Right kidney (tissue), 1 donor: Measurements from ENCODE around the gene TMEM43.

ENCODE experiments used
- DNase-seq: peaks from one replicate; pipeline ENCODE4 v3.0.0-alpha.2; 2016

The TMEM43 gene

GRCh38 chr3:14150491-14151230, 25.8 kb downstream of the TMEM43 start:
- no peak for DNase-seq

DNA sequence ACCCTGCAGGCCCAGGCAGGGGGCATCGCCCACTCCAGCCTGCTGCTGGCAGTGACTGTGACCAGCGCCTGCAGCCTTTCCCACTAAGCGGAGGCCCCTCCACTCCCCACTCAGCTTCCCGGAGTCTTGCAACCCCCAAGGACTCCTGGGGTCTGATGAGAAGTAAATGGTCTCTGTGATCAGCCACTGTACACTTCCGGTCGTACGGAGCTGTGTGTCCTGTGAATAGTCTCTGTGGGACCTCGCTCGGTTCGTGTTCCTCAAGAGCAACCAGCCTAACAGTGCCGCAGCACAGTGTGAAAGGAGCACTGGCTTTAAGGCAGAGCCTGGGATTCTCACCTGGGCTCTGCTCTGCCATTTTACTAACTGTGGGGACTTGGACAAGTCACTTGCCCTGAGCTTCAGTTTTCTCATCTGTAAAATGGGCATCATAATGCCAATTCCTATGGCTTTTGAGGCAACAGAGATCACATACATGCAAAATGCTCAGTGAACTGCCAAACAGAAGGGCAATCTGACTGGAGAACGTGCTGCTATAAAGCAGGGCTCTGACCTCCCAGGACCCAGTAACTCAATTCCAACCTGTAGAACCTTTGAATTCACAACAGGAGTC, 26.7 kb downstream of the TMEM43 start:
- DNase-seq = no peak

DNA sequence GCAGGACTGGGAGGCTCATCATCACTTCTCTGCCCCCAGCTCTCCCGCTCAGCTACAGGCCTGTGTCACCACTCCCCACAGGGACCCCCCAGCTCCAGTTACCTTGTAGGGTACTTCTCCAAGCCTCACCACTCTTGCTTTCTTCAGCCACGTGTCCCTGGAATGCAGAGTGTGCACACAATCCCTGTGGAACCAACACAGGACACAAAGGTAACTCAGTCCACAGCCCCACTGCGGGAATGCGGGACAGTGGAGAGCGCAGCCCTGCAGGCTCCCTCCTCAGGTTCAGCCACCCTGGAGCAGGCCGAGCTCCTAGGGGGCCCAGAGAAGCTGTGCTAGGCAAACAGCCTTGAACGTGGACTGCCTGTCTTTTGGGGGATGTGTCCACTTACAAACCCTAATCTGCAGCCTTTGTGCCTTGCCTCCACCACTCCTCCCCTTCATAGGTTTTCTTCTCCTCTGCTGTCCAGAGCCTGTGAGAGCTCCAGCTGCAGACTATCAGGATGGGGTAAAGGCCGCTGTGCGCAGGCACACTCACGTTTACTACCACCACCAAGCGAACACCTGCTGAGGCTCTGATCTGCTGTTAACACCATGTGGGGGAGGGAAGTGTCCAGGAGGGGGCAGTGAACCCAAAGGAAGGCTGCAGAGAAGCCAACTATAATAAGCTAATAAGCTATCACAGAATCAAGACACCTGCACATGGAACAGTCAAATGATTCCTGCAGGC, 27.5 kb downstream of the TMEM43 start:
- DNase-seq = no peak

DNA sequence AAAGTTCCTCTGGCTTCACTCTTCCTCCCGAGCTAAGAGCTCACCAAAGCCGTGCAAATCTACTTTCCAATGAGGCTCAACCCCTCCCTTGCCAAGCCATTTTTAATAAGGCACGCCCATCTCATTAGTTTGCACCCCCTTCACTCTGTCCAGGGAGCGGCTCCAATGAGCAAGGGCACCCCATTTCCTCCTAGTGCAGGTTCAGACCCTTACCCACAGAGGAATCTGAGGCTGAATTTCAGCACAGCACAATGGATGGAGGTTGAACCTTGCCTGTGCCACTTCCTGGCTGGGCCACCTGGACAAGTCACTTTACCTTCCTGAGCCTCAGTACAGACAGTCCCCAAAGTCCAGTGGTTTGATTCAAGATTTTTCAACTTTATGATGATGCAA, 28.1 kb downstream of the TMEM43 start:
- no peak for DNase-seq

DNA sequence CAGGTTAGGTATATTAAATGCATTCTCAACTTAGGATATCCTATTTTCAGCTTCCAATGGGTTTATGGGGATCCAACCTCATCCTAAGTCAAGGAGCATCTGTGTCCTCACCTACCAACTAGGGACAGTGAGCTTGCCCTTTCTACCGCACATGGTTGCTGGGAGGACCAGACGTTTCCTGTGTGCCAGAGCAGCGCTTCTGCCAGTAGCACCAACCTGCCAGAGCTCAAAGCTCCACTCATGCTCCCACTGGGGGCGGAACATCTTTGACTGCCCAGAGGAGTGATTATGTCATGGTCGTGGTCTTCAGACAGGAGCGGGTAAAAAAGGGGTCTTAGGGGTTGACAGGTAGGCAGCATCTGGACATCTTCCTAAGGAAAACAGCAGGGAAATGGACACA, 28.8 kb downstream of the TMEM43 start:
- no peak for DNase-seq

GRCh38 chr3:14154276-14154675, 29.4 kb downstream of the TMEM43 start:
- no peak for DNase-seq

DNA sequence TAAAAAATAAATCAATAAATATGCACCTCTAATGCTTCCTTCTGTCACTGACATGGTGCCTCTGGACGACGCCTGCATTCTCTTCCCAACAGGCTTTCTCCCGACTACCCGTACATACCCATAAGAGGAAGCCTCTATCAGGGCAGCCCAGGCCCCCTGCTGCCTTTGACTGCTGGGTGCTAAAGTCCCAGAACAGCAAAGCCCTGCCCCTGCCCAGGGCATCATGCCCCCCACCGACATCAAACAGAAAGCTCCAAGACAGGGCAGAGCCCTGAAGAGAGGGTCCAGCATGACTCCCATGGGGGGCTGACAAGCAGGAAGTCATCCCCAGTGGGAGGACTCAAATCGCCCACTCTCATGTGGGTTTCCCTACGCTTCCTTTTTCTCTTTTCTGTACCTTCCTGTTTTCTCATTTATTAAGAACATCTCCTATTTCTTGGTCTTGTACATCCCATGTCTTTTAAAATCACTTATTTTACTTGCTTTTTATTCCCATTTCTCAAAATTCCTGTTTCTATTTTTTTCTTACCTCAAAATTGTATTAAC, 30.1 kb downstream of the TMEM43 start:
- DNase-seq = no peak

- no peak for DNase-seq
Observed at GRCh38 chr3:14156201-14156600, 31.3 kb downstream of the TMEM43 start.

DNA sequence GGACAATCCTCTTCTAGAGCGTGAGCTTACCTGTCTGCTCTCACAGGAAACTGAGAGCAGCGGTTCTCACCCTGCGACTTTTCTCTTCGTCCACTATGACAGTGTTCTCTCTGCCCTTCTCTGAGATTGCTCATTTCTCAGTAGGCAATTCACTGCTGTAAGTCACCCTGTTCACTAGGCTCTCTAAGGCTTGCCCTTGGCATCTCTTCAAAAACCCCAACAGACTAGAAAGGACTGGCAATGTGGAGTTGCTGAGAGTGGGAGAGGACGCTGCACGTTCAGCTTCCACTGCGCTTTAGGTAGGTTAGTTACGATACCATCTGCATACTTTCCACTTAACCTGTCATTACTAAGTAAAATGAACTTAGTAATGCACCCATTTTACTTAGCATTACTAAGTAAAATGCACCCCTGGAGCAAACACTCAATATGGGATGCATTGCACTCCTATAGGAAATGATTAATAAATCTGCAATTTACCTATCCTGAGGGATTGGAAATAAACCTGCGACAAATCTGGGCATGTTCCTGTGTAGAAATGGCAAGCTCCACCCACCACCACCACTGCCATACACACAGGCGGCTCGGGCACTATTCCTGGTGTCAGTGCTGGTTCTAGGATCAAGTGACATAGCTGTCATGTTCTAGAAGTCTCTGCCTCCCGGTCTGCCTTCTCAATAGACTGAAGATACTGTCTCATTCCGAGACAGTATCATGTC, 32.1 kb downstream of the TMEM43 start:
- DNase-seq = no peak

DNA sequence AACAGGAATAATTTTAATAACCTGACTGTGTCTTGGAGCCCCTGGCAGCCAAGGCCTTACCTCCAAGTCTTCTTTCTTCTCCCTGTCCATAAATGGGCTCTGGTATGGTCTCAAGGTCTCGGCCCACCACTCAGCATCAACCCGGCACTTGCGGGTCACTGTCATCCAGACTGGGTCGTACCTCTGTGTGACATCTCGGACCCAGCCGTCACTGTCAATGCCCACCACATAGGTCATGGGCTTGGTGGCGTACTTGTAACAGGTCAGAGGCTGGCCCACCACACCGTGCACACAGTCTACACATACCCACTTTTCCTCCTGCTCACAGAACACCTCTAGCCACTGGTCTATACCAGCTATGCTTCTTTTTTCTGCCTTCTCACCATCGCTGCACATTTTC, 33.1 kb downstream of the TMEM43 start:
- DNase-seq = no peak

- DNase-seq = no peak
Observed at GRCh38 chr3:14158370-14158769, 33.5 kb downstream of the TMEM43 start.

- no peak for DNase-seq
Observed at GRCh38 chr3:14159426-14159825, 34.6 kb downstream of the TMEM43 start.

GRCh38 chr3:14161282-14161681, 36.4 kb downstream of the TMEM43 start:
- no peak for DNase-seq

GRCh38 chr3:14162178-14162577, 37.3 kb downstream of the TMEM43 start:
- DNase-seq = no peak

DNA sequence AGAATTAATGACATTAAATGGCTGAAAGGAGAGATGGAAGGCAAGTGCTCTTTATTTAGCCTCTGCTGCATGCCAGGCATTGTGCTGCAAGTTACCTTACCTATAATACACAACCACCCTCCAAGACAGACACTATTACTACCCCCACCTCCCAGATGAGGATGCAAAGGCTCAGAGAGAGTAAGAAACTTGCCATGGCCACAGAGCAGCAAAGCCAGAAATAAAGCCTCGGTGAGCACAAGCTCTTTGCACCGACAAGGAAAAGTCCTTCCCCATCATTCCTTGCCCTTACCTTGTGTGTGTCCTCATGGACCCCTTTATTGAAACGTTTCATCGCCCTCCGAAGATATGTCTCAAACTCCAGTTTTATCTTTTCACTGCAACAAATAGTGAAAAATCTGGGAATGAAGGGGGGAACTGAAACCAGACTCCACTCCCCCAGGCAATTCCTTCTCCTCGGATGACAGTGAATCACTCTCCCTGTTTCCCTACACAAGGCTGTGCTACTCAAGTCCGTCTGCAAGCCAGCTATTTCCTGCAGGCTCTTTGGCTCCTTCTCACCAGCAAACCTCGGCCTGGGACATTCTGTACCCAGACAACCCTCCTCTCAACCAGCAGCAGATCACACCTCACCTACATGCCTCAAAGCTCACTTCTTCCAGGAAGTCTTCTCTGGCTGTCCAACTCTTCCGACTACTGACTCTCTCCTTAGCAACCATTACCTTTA, 42.2 kb downstream of the TMEM43 start:
- no peak for DNase-seq

GRCh38 chr3:14169435-14169834, 44.6 kb downstream of the TMEM43 start:
- no peak for DNase-seq

DNA sequence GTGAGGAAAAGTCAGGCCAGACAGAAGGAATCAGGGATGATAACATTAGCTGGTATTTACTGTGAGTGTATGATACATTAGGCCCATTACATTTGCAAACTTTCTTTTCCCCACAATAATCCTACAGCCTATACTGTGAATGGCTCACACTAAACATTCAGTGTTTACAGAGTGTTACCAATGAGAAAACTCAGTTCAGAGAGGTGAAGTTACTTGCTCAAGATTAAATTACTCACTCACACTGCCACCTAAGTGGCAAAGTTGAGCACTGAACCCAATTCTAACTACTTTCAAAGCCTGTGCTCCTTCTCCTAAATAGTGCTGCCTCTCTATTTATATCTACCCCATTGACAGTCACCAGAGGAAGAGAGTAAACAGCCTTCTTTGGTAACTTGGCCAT, 45.0 kb downstream of the TMEM43 start:
- DNase-seq = no peak

DNA sequence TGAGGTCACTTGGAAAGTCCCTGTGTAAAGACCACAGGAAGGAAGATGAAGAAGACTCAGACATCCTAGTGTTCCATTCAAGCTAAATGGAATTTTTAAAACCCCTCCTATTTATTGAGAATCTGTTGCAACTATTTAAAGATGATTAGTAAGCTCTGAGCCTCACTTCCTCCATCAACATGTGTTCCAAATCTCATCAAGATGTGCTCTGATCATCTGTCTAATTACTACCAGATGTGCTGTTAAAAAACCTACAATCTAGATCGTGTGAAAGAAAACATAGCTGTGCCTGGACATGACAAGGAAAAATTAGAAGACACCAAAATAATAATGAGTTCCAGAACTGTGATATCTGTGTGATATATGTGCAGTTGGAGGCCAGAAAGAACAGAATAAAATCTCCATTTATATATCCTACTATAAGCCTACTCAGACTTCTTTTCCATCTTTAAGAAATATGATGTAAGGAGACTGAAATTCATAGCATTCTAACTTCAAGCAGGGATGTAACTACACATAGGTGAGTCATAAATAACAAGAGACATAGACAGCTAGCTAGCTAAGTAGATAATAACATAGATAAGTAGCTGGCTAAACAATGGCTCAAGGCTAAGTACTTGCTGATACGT, 45.8 kb downstream of the TMEM43 start:
- DNase-seq = no peak

- no peak for DNase-seq
Observed at GRCh38 chr3:14172496-14172895, 47.6 kb downstream of the TMEM43 start.

DNA sequence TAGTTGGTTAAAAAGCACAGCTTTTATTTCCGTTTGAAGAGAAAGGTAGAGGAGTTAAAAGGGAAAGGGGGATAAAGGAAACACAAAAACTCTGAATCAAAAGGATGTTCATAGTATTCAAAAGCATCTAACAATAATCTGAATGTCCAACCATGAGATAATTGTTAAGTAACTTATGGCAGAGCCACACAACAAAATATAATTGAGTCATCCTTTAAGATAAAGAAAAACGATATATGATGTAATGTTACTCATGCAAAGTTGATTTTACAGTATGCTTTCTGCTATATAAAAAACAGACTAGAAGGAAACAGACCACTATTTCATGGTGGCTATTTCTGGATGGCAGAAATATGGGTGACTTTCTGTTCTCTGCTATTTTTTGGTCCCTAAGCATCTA, 49.6 kb downstream of the TMEM43 start:
- DNase-seq = no peak

DNA sequence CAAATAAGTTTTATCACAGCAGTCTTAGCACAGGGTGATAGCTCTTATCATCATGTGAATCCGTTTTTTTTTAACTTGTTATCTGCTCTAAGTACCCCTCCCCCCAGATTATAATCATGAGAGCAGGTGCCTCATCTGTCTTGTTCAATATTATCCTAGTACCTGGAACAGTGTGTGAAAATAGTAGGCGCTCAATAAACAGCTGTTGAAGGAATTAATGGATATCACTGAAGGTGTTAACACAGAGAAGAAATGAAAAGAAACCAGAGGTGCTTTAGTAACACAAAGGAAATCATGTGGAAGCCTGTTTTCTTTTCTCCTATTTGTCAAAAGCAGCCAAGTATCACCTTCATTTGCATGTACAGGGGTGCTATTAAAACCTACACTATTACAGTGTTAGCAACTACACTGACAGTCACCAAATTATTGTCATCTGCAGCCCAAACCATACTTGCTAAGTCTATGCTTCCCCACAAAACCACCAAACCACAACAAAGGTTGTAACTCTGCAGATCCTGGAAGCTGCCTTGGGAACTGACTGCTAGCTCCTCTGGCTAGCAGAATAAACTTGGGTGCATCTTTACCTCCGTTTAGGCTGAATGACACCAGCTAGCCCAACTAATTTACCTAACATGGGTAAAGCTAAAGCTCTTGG, 50.7 kb downstream of the TMEM43 start:
- no peak for DNase-seq
